A673 (cell line): ENCODE results near the gene IGFBP2.

Experiments used
- EZH2 ChIP-seq: fragments of 200-600 bp; sonication (generic); IDR thresholded peaks from 2 replicates; pipeline ENCODE4 v1.6.1; 2017; ENCODE audit warnings: borderline replicate concordance, low read depth, mild to moderate bottlenecking, mixed read lengths, antibody characterized with exemption, low read length; ENCODE audit not compliant: poor library complexity, severe bottlenecking
- TF ChIP-seq, protein P1 (sequence below): fragments of 300-800, 200-600 bp; sonication (generic); conservative IDR thresholded peaks from 2 replicates; pipeline ENCODE4 v1.5.1; 2017; ENCODE audit warnings: low read depth, mild to moderate bottlenecking, antibody characterized with exemption, low read length, moderate library complexity, mixed read lengths

DNA sequence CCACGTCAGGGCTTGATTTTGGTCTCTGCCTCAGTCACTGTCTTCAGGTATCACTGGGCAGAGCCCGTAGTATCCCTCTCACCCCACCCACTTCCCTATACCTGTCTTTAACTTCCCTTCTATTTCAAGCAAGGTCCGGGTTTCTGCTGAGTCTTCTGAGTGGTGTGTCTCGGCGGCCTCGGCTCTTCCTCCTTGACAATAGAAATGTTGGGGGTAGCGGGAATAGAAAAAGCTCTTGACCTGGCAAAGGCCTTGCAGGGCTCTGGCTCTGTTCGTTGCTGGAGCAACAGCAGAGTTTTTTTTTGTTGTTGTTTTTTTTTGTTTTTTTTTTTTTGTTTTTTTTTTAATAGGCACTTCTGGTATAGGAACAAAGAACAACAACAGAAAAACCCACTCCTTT, 78.1 kb downstream of the IGFBP2 start:
- TF ChIP-seq, protein P1, sequence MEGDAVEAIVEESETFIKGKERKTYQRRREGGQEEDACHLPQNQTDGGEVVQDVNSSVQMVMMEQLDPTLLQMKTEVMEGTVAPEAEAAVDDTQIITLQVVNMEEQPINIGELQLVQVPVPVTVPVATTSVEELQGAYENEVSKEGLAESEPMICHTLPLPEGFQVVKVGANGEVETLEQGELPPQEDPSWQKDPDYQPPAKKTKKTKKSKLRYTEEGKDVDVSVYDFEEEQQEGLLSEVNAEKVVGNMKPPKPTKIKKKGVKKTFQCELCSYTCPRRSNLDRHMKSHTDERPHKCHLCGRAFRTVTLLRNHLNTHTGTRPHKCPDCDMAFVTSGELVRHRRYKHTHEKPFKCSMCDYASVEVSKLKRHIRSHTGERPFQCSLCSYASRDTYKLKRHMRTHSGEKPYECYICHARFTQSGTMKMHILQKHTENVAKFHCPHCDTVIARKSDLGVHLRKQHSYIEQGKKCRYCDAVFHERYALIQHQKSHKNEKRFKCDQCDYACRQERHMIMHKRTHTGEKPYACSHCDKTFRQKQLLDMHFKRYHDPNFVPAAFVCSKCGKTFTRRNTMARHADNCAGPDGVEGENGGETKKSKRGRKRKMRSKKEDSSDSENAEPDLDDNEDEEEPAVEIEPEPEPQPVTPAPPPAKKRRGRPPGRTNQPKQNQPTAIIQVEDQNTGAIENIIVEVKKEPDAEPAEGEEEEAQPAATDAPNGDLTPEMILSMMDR, result no peak
- no peak for TF ChIP-seq EZH2
